OCI-LY3 (cell line): ENCODE data around the gene CEP162.

ENCODE experiments used
- EZH2phosphoT487 ChIP-seq: fragments of 200-600 bp; shearing (Covaris generic); IDR thresholded peaks from 2 replicates; pipeline ENCODE4 v1.6.1; 2018; ENCODE audit warnings: antibody characterized with exemption, mixed run types, low read depth
- TF ChIP-seq, protein P1 (sequence below): fragments of 200-600, 300-600 bp; sonication (generic); IDR thresholded peaks from 2 replicates; pipeline ENCODE4 v1.5.1; 2014; ENCODE audit warnings: antibody characterized with exemption, low read length, low read depth

DNA sequence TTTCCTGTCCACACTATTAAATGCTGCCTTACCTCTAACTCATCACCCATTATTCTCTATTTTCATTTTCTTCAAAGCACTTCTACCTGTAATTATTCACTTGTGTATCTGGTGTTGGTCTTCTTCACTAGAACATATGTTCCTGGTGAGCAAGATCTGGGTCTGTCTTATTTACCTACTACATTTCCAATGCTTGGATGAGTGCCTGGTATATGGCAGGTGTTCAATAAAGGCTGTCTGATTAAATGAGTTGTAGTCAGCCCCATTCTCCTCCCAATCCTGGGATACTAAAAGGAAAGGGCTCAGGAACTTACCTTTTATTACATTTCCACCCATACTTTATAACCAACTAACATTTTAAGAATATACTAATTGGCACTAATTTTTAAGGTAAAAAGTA, 61.0 kb downstream of the CEP162 start:
- TF ChIP-seq, protein P1, sequence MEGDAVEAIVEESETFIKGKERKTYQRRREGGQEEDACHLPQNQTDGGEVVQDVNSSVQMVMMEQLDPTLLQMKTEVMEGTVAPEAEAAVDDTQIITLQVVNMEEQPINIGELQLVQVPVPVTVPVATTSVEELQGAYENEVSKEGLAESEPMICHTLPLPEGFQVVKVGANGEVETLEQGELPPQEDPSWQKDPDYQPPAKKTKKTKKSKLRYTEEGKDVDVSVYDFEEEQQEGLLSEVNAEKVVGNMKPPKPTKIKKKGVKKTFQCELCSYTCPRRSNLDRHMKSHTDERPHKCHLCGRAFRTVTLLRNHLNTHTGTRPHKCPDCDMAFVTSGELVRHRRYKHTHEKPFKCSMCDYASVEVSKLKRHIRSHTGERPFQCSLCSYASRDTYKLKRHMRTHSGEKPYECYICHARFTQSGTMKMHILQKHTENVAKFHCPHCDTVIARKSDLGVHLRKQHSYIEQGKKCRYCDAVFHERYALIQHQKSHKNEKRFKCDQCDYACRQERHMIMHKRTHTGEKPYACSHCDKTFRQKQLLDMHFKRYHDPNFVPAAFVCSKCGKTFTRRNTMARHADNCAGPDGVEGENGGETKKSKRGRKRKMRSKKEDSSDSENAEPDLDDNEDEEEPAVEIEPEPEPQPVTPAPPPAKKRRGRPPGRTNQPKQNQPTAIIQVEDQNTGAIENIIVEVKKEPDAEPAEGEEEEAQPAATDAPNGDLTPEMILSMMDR = no peak
- TF ChIP-seq EZH2phosphoT487 = no peak
